Neutrophil (primary cell): ENCODE measurements around the gene DNM2.
"Not testable (repeated sequence)": the region's sequence is repeated elsewhere in the genome, so short reads cannot be mapped to it uniquely, and the experiment has no call there.

Experiments used
- H3K27ac ChIP-seq: fragments of 200-600 bp; sonication (generic); 2 replicates; pipeline ENCODE4 v1.5.1; 2016; ENCODE audit warnings: mild to moderate bottlenecking, moderate library complexity
- H3K27me3 ChIP-seq: fragments of 200-600 bp; sonication (generic); 2 replicates; pipeline ENCODE4 v1.6.0; 2016; ENCODE audit warnings: mild to moderate bottlenecking
- H3K36me3 ChIP-seq: fragments of 200-600 bp; sonication (generic); 2 replicates; pipeline ENCODE4 v1.5.1; 2017
- H3K4me1 ChIP-seq, 2 experiments: fragments of 200-600 bp in 1 of 2; sonication (generic) in 1 of 2; 1 replicate in 1 of 2; 2 replicates in 1 of 2; pipeline versions ENCODE4 v1.5.1 to v1.6.1; 2013 to 2016; ENCODE audit warnings: low read depth in 1 of 2, low read length in 1 of 2, mild to moderate bottlenecking in 1 of 2, moderate library complexity in 1 of 2; ENCODE audit not compliant: control insufficient read depth in 1 of 2, insufficient read depth in 1 of 2
- H3K4me3 ChIP-seq, 2 experiments: fragments of 200-600 bp in 1 of 2; sonication (generic) in 1 of 2; 1 replicate in 1 of 2; 2 replicates in 1 of 2; pipeline ENCODE4 v1.5.1; 2013 to 2016; ENCODE audit warnings: low read depth in 1 of 2, low read length in 1 of 2, mild to moderate bottlenecking in 1 of 2, moderate library complexity in 1 of 2
- H3K9me3 ChIP-seq: fragments of 200-600 bp; sonication (generic); 2 replicates; pipeline ENCODE4 v1.5.1; 2016
- TF ChIP-seq, protein P1 (sequence below): fragments of 200-600 bp; sonication (generic); IDR thresholded peaks from 2 replicates; pipeline ENCODE4 v1.5.1; 2016; ENCODE audit warnings: antibody characterized with exemption

Gene DNM2

DNA sequence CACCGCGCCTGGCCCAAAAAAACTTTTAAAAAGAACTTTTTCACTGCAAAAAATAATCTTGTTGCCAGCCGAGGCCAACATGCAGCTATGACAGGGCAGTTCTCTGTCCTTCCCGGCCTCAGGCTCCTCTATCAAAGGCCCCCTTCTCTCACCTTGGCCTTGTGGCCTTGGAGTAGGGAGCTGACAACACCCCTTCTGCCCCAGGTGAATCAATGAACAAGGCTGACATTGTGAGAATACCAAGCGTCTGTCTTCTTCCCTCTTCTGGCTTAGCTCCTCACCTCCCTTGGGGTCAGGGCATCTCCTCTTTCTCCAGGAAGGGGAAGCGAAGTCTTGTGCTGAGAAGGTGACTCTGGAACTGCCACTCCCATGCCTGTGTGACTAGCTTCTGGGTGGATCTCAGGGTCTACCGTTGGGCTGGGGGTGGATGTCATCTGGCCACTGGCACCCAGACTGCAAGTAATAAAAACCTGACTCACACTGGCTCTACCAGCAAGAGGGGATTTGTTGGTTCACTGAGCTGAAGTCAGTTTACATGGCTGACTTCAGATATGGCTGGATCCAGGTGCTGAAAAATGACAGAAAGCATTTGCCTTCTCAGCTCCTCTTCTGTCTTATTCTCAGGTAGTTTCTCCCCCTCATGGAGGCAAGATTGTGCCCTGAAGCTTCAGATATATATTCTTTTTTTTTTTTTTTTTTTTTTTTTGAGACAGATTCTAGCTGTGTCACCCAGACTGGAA is 136.6 kb downstream of the DNM2 start:
- no peaks in the 10 kb centered on the region for H3K27me3 ChIP-seq
- no peak overlapping the region for H3K4me3 ChIP-seq
- peaks cover 26 to 28% of the 10 kb centered on the region in 2 experiments for H3K4me1 ChIP-seq
- H3K27ac ChIP-seq = peak overlapping the region; percentile 59
- H3K36me3 ChIP-seq = peaks cover 87% of the 10 kb centered on the region
- TF ChIP-seq, protein P1, sequence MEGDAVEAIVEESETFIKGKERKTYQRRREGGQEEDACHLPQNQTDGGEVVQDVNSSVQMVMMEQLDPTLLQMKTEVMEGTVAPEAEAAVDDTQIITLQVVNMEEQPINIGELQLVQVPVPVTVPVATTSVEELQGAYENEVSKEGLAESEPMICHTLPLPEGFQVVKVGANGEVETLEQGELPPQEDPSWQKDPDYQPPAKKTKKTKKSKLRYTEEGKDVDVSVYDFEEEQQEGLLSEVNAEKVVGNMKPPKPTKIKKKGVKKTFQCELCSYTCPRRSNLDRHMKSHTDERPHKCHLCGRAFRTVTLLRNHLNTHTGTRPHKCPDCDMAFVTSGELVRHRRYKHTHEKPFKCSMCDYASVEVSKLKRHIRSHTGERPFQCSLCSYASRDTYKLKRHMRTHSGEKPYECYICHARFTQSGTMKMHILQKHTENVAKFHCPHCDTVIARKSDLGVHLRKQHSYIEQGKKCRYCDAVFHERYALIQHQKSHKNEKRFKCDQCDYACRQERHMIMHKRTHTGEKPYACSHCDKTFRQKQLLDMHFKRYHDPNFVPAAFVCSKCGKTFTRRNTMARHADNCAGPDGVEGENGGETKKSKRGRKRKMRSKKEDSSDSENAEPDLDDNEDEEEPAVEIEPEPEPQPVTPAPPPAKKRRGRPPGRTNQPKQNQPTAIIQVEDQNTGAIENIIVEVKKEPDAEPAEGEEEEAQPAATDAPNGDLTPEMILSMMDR = no peak
- H3K9me3 ChIP-seq = no peaks in the 10 kb centered on the region

- peaks cover 89% of the 10 kb centered on the region for H3K36me3 ChIP-seq
- TF ChIP-seq, protein P1 = peak; percentile 63
Observed at GRCh38 chr19:10855879-10856522, 138.1 kb downstream of the DNM2 start.

DNA sequence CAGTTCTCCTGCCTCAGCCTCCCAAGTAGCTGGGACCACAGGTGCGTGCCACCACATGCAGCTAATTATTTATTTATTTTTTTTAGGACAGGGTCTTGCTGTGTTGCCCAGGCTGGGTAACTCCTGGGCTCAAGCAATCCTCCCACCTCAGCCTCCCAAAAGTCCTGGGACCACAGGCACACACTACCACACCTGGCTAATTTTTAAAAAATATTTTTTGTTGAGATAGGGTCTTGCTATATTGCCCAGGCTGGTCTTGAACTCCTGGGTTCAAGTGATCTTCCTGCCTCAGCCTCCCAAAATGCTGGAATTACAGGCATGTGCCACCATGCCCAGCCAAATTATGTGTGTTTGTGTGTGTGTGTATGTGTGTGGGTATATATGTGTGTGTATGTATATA is 139.0 kb downstream of the DNM2 start:
- not testable (repeated sequence) for H3K9me3 ChIP-seq, H3K4me3 ChIP-seq, H3K27me3 ChIP-seq, H3K27ac ChIP-seq
- peaks cover 91% of the 10 kb centered on the region for H3K36me3 ChIP-seq
- peaks cover 19 to 20% of the 10 kb centered on the region in 2 experiments for H3K4me1 ChIP-seq

More at GRCh38 chr19:10855879-10856522, 138.1 kb downstream of the DNM2 start:
- Histone ChIP-seq H3K9me3 (no peaks in the 10 kb centered on the region), H3K4me3 (no peak overlapping the region), H3K27ac (peak overlapping the region; percentile 27), H3K27me3 (no peaks in the 10 kb centered on the region), H3K4me1 (peaks cover 16% of the 10 kb centered on the region in 2 experiments)

DNA sequence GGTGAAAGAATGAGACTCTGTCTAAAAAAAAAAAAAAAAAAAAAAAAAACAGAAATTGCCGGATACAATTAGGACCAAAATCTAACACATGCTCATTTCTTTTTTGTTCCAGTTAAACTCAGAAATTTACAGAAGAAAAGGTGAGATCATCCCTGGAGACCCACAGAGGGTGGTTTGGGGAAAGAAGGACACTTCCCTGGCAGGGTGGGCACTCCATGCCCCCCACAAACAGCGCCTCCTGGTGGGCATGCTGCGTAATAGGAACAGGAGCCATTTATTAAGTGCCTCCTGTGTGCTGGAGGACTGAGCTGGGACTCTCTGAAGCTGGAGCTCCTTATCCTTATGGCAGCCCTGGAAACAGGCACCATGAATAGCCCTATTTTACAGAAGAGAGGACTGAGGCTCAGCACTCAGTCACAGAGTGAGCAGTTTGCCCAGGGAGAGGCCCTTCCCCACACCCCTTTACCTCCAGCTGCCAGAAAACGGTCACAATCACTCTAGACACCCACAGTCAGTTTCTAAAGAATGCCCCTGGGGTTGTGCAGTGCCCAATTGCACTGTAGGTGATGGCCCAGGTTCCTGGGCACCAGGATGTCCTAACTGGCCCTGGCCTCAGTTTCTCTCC is 140.4 kb downstream of the DNM2 start:
- peaks cover 8 to 12% of the 10 kb centered on the region in 2 experiments for H3K4me1 ChIP-seq
- H3K4me3 ChIP-seq = no peak overlapping the region
- peak overlapping the region; percentile 33 for H3K27ac ChIP-seq
- TF ChIP-seq, protein P1 = peak; percentile 41
- no peaks in the 10 kb centered on the region for H3K9me3 ChIP-seq
- no peaks in the 10 kb centered on the region for H3K27me3 ChIP-seq
- peaks cover 91% of the 10 kb centered on the region for H3K36me3 ChIP-seq

GRCh38 chr19:10861103-10861651 is 143.3 kb downstream of the DNM2 start:
- H3K9me3 ChIP-seq = no peaks in the 10 kb centered on the region
- H3K36me3 ChIP-seq = peaks cover 84% of the 10 kb centered on the region
- peak overlapping the region; percentile 73 for H3K27ac ChIP-seq
- no peaks in the 10 kb centered on the region for H3K27me3 ChIP-seq
- H3K4me1 ChIP-seq = peaks cover 13 to 18% of the 10 kb centered on the region in 2 experiments
- TF ChIP-seq, protein P1 = peak; percentile 54
- H3K4me3 ChIP-seq = no peak overlapping the region
